ENCODE data around the gene TMEM232.

TMEM232 gene

GRCh38 chr5:110753600-110753999, 27.1 kb upstream of the TMEM232 start:
- no peak for TF ChIP-seq ZFX (IDR thresholded peaks at IDR 0.05)
- TF ChIP-seq CTCF (conservative IDR thresholded peaks at IDR 0.05), result no peak
- no peak overlapping the region for H3K27ac ChIP-seq

- H3K27ac ChIP-seq, result no peak overlapping the region
- TF ChIP-seq ZFX (IDR thresholded peaks at IDR 0.05) (no peak), CTCF (conservative IDR thresholded peaks at IDR 0.05) (no peak)
Measured at GRCh38 chr5:110752953-110753352, 26.5 kb upstream of the TMEM232 start.

GRCh38 chr5:110751902-110752762, 25.7 kb upstream of the TMEM232 start:
- TF ChIP-seq ZFX (IDR thresholded peaks at IDR 0.05) (no peak), CTCF (conservative IDR thresholded peaks at IDR 0.05) (no peak)
- H3K27ac ChIP-seq, result no peak overlapping the region

GRCh38 chr5:110738812-110739651, 12.6 kb upstream of the TMEM232 start, which contains the start of gene SLC25A46:
Gene SLC25A46 (plus strand): TSS chr5:110739007. CDS start chr5:110739120, 113 bp downstream.
- peak; percentile 66 for TF ChIP-seq ZFX (IDR thresholded peaks at IDR 0.05)
- no peak for TF ChIP-seq CTCF (conservative IDR thresholded peaks at IDR 0.05)
- H3K27ac ChIP-seq, result peak within 1 kb of the TSS; percentile 76

- TF ChIP-seq ZFX (IDR thresholded peaks at IDR 0.05) (no peak), CTCF (conservative IDR thresholded peaks at IDR 0.05) (no peak)
- peak overlapping the region; percentile 76 for H3K27ac ChIP-seq
Measured at GRCh38 chr5:110738503-110738811, 12.0 kb upstream of the TMEM232 start.

GRCh38 chr5:110736753-110737152, 10.3 kb upstream of the TMEM232 start:
- H3K27ac ChIP-seq, result no peak overlapping the region
- no peak for TF ChIP-seq ZFX (IDR thresholded peaks at IDR 0.05)
- TF ChIP-seq CTCF (conservative IDR thresholded peaks at IDR 0.05), result no peak

GRCh38 chr5:110735556-110735955, 9.1 kb upstream of the TMEM232 start:
- TF ChIP-seq ZFX (IDR thresholded peaks at IDR 0.05), result no peak
- TF ChIP-seq CTCF (conservative IDR thresholded peaks at IDR 0.05), result no peak
- no peak overlapping the region for H3K27ac ChIP-seq
